ENCODE results near the gene STAG3.

STAG3 gene

DNA sequence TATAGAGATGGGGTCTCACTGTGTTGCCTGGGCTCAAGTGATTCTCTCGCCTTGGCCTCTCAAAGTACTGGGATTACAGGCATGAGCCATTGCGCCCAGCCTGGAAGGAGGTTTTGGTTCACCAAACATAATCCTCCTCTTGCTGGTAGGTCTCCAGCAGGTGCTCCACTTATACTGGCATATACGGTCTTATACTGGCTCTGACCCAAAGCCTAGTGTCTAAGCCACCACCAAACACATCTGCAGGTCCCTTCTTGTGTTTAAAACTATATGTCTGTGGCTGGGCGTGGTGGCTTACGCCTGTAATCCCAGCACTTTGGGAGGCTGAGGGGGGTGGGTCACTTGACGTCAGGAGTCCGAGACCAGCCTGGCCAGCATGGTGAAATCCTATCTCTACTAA is 45.6 kb upstream of the STAG3 start:
- no peak overlapping the region for H3K4me3 ChIP-seq (ENCODE audit: low read length)
- H3K9ac ChIP-seq (ENCODE audit: low read length): no peak overlapping the region
- no peaks in the 10 kb centered on the region for H3K9me3 ChIP-seq (ENCODE audit: insufficient read depth, low read length)
- no peak overlapping the region for H3K4me2 ChIP-seq (ENCODE audit: low read length)
- no peaks in the 10 kb centered on the region for H4K20me1 ChIP-seq (ENCODE audit: insufficient read depth, low read length)
- H2AFZ ChIP-seq (ENCODE audit: low read depth, low read length): no peak overlapping the region
- no peaks in the 10 kb centered on the region for H3K36me3 ChIP-seq (replicated peaks; ENCODE audit: low read depth, low read length)
- H3K27ac ChIP-seq (ENCODE audit: low read length): no peak overlapping the region
- H3K4me1 ChIP-seq (ENCODE audit: low read length): peaks cover 13% of the 10 kb centered on the region
- no peaks in the 10 kb centered on the region for H3K27me3 ChIP-seq (ENCODE audit: low read depth, low read length)
- H3K79me2 ChIP-seq (ENCODE audit: low read length): peaks cover 4% of the 10 kb centered on the region; the same call in 1 of the 2 replicates
- TF ChIP-seq EZH2phosphoT487 (IDR thresholded peaks at IDR 0.05; ENCODE audit: low read depth): no peak
- TF ChIP-seq, protein P1, sequence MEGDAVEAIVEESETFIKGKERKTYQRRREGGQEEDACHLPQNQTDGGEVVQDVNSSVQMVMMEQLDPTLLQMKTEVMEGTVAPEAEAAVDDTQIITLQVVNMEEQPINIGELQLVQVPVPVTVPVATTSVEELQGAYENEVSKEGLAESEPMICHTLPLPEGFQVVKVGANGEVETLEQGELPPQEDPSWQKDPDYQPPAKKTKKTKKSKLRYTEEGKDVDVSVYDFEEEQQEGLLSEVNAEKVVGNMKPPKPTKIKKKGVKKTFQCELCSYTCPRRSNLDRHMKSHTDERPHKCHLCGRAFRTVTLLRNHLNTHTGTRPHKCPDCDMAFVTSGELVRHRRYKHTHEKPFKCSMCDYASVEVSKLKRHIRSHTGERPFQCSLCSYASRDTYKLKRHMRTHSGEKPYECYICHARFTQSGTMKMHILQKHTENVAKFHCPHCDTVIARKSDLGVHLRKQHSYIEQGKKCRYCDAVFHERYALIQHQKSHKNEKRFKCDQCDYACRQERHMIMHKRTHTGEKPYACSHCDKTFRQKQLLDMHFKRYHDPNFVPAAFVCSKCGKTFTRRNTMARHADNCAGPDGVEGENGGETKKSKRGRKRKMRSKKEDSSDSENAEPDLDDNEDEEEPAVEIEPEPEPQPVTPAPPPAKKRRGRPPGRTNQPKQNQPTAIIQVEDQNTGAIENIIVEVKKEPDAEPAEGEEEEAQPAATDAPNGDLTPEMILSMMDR (IDR thresholded peaks at IDR 0.05; ENCODE audit: low read depth, low read length): no peak

DNA sequence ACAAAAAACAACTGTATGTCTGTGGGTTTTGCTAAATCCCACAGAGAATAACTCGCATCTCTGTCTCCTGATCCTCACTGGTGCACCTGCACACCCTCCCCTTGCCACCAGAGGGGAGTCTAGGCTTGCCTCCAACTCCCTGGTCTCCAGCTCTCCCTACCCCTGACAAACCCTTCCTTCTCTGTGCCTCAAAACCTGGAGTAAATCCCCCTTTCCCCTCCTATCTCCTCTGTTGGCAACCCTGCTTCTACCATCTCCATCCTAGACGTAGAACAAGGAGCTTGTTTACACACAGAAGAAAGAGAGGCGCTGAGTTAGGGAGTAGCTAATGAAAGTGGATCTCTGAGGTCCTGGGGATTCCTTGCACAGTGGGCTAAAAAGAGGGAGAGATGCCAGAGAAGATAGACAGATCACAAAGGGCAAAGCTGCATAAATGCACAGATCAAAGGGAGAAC is 45.0 kb upstream of the STAG3 start:
- Histone ChIP-seq H3K4me2 (ENCODE audit: low read length) (no peak overlapping the region), H3K4me1 (ENCODE audit: low read length) (peaks cover 14% of the 10 kb centered on the region), H4K20me1 (ENCODE audit: insufficient read depth, low read length) (no peaks in the 10 kb centered on the region), H2AFZ (ENCODE audit: low read depth, low read length) (no peak overlapping the region), H3K9me3 (ENCODE audit: insufficient read depth, low read length) (no peaks in the 10 kb centered on the region), H3K36me3 (replicated peaks; ENCODE audit: low read depth, low read length) (no peaks in the 10 kb centered on the region), H3K27me3 (ENCODE audit: low read depth, low read length) (no peaks in the 10 kb centered on the region), H3K9ac (ENCODE audit: low read length) (no peak overlapping the region), H3K4me3 (ENCODE audit: low read length) (no peak overlapping the region), H3K27ac (ENCODE audit: low read length) (no peak overlapping the region), H3K79me2 (ENCODE audit: low read length) (peaks cover 4% of the 10 kb centered on the region; the same call in 1 of the 2 replicates)
- TF ChIP-seq, protein P1 (IDR thresholded peaks at IDR 0.05; ENCODE audit: low read depth, low read length): peak; percentile 84
- no peak for TF ChIP-seq EZH2phosphoT487 (IDR thresholded peaks at IDR 0.05; ENCODE audit: low read depth)

DNA sequence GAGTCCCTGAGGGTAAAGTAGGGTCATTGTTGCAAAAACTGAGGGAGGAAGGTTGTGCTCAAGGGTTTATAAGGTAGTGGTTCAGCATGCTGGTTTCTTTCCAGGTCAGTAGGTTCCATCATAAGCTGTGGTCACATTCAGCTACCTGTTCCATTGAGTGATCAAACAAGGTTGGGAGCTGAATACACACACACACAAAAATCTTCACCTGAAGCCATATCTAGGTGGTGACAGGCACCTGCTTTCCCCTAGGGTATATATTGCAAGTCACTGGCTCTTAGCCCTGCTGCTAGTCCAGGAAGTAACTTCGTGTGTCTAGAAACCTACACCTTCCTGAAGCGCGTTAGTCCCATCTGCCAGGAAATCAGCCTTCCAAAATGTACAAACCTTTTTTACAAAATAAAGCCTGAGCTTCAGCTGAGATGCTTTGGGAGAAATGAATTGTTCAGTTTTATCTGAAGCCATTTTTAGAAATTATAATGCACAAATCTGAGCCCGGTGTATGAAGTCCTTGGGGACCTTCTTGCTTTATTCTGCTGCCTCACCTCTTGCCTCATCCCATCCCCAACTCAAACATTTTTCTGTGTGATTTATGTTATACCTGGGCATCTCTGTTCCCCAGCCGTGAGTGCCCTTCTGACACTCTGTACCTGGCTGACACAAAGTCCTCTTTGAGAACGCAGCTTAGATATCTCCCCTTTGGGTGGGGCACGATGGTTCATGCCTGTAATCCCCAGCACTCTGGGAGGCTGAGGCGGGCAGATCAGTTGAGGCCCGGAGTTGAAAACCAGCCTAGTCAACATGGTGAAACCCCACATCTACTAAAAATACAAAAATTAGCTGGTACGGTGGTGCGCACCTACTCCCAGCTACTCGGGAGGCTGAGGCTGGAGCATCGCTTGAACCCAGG is 39.6 kb upstream of the STAG3 start:
- no peaks in the 10 kb centered on the region for H4K20me1 ChIP-seq (ENCODE audit: insufficient read depth, low read length)
- TF ChIP-seq, protein P1 (IDR thresholded peaks at IDR 0.05; ENCODE audit: low read depth, low read length): no peak
- TF ChIP-seq EZH2phosphoT487 (IDR thresholded peaks at IDR 0.05; ENCODE audit: low read depth): no peak

DNA sequence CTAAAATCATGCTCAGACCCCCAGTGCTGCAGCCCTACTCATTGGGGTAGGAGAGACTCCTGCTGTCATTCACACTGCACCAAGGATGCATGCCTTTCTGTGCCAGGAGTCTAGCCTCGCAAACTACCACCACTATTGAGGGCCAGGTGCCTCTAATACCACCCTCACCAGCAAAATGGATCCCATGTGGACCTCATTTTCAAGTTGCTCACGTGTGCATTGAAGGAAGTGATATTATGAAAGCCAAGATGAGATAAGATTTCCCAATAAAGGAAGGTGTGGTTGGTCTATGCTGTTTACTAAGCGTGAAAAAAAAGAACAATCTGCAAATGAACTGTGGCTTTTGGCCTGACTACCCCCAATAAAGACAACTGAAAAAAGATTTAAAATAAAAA is 36.2 kb upstream of the STAG3 start:
- H3K36me3 ChIP-seq (replicated peaks; ENCODE audit: low read depth, low read length): no peaks in the 10 kb centered on the region
- peaks cover 2% of the 10 kb centered on the region; the same call in 1 of the 2 replicates for H3K27me3 ChIP-seq (ENCODE audit: low read depth, low read length)
- H2AFZ ChIP-seq (ENCODE audit: low read depth, low read length): no peak overlapping the region
- H3K9ac ChIP-seq (ENCODE audit: low read length): no peak overlapping the region
- no peaks in the 10 kb centered on the region for H4K20me1 ChIP-seq (ENCODE audit: insufficient read depth, low read length)
- no peak overlapping the region for H3K4me2 ChIP-seq (ENCODE audit: low read length)
- no peak overlapping the region for H3K27ac ChIP-seq (ENCODE audit: low read length)
- no peaks in the 10 kb centered on the region for H3K9me3 ChIP-seq (ENCODE audit: insufficient read depth, low read length)
- TF ChIP-seq EZH2phosphoT487 (IDR thresholded peaks at IDR 0.05; ENCODE audit: low read depth): no peak
- TF ChIP-seq, protein P1 (IDR thresholded peaks at IDR 0.05; ENCODE audit: low read depth, low read length): no peak
- no peak overlapping the region for H3K4me3 ChIP-seq (ENCODE audit: low read length)
- 0 out of 2 replicates have a peak, but pooled peaks cover 8% of the 10 kb centered on the region for H3K4me1 ChIP-seq (ENCODE audit: low read length)
- no peaks in the 10 kb centered on the region for H3K79me2 ChIP-seq (ENCODE audit: low read length)

More for the DNA sequence above, 39.6 kb upstream of the STAG3 start:
- H3K4me1 ChIP-seq (ENCODE audit: low read length): 0 out of 2 replicates have a peak, but pooled peaks cover 8% of the 10 kb centered on the region
- no peaks in the 10 kb centered on the region for H3K36me3 ChIP-seq (replicated peaks; ENCODE audit: low read depth, low read length)
- peak overlapping the region; percentile 22; the same call in 1 of the 2 replicates for H3K4me2 ChIP-seq (ENCODE audit: low read length)
- no peaks in the 10 kb centered on the region for H3K79me2 ChIP-seq (ENCODE audit: low read length)
- H2AFZ ChIP-seq (ENCODE audit: low read depth, low read length): 0 out of 2 replicates have a peak overlapping the region, but pooled peaks have one; percentile 29
- no peak overlapping the region for H3K27ac ChIP-seq (ENCODE audit: low read length)
- H3K4me3 ChIP-seq (ENCODE audit: low read length): no peak overlapping the region
- H3K27me3 ChIP-seq (ENCODE audit: low read depth, low read length): peaks cover 2% of the 10 kb centered on the region; the same call in 1 of the 2 replicates
- H3K9me3 ChIP-seq (ENCODE audit: insufficient read depth, low read length): no peaks in the 10 kb centered on the region
- H3K9ac ChIP-seq (ENCODE audit: low read length): no peak overlapping the region

Data from OCI-LY3 (cell line).